ENCODE results near the gene PTGDS. TPM values are rescaled to one million over a fixed set of nuclear protein-coding genes. Genes with fewer than 3 reads are reported as not detected.
A peak's percentile ranks its signal among the peaks of the same experiment; 100 is the strongest.

Gene PTGDS
- total RNA-seq, 1 donor from 2014 or later: not detected

DNA sequence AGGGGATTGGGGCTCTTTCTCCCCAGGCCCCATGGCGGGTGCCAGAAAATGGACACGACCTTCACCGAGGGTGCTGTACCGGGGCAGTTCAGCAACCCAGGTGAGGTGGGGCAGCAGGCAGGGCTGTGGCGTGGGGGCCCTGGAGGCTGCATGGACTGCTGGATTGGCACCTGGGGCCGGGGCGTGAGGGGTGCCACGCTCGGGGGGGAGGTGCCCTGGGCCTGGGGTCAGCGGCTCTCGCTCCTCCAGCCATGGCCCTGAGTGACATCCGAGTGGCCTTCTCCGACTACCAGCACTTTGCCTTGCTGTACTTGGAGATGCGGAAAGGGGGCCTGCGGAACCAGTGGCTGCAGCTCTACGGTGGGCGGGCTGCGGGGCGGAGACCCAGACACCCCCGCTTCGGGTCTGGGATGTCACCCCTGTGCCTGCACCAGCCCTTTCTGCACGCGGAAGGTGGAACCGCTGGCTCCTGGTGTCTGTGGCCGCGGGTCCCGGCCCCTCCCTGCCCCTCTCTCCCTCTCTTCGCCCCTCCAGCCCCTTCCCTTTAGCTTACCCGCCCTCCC is 7.2 kb downstream of the PTGDS start:
- Mint-ChIP-seq H3K9me3 (no peaks in the 10 kb centered on the region), H3K27me3 (ENCODE audit: low read depth) (peaks cover 24% of the 10 kb centered on the region), H3K36me3 (ENCODE audit: low read depth) (no peaks in the 10 kb centered on the region), H3K27ac (no peak overlapping the region), H3K4me3 (ENCODE audit: low read depth) (no peak overlapping the region), H3K4me1 (ENCODE audit: low read depth) (no peaks in the 10 kb centered on the region)
- no peak for DNase-seq (ENCODE audit: low spot score)
- intact Hi-C loops (cut with micrococcal nuclease): no loop called here

DNA sequence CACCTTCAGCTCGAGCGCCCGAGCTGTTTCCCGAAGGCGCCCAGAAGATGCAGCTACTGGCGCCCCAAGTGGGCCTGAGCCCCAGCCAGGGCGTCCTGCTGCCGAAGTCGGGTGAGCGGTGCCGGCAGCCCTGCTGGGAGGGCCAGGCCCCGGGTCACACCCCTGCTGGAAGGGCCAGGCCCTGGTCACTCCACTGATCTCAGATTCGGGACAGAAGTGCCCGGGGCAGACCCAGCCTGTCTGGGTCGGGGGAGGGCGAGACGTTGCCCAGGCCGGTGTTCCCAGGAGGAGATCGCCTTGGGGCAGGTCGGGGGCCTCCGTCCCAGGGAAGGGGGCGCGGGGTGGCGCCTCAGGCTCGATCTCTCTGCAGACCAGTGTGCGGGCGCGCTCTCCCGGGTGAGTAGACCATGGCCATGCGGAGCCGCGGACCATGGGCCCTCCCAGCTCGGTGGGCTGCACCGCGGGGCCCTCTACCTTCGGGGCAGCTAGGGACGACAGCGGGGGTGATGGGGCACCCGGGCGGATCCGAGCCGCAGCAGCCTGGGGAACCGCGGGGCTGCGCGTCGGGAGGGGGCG is 7.8 kb downstream of the PTGDS start:
- H3K36me3 Mint-ChIP-seq (ENCODE audit: low read depth): no peaks in the 10 kb centered on the region
- intact Hi-C loops (cut with micrococcal nuclease): no loop called here
- peaks cover 28% of the 10 kb centered on the region for H3K27me3 Mint-ChIP-seq (ENCODE audit: low read depth)
- DNase-seq (ENCODE audit: low spot score): no peak
- H3K4me1 Mint-ChIP-seq (ENCODE audit: low read depth): no peaks in the 10 kb centered on the region
- no peak overlapping the region for H3K27ac Mint-ChIP-seq
- H3K9me3 Mint-ChIP-seq: no peaks in the 10 kb centered on the region
- H3K4me3 Mint-ChIP-seq (ENCODE audit: low read depth): no peak overlapping the region

DNA sequence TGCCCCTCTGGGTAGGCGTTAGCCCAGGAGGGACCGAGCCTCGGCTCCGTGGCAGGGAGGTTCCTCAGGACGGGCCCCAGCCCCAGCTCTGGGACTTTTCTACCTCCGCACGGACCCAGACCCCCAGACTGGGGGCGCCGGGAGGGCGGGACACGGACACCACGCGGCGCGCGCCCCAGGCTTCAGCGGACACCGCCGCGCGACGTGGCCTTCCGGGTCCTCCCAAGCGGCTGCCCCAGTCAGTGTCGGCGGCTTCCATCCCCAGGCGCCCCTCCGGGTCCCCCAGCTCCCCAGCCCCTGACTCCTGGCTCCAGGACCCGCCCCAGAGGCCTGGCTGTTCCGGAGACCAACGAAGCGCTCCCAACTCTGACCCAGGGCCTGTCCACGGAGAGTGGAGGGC is 8.5 kb downstream of the PTGDS start:
- Mint-ChIP-seq H3K27me3 (ENCODE audit: low read depth) (peaks cover 30% of the 10 kb centered on the region), H3K27ac (no peak overlapping the region), H3K4me3 (ENCODE audit: low read depth) (no peak overlapping the region), H3K36me3 (ENCODE audit: low read depth) (no peaks in the 10 kb centered on the region), H3K4me1 (ENCODE audit: low read depth) (no peaks in the 10 kb centered on the region), H3K9me3 (no peaks in the 10 kb centered on the region)
- intact Hi-C loops (cut with micrococcal nuclease): no loop called here
- no peak for DNase-seq (ENCODE audit: low spot score)

DNA sequence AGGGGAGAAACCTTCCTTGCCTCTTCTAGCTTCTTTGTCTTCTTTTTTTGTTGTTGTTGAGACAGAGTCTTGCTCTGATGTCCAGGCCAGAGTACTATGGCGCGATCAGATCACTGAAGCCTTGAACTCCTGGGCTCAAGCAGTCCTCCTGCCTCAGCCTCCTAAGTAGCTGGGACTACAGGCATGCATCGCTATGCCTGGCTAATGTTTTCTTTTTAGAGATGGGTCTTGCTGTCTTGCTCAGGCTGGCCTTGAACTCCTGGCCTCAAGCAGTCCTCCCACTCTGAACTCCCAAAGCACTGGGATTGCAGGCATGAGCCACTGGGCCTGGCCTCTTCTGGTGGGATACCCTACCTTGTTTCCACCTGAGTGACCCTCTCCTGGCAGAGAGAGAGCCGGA is 11.6 kb downstream of the PTGDS start:
- DNase-seq (ENCODE audit: low spot score): no peak
- peaks cover 8% of the 10 kb centered on the region for H3K4me1 Mint-ChIP-seq (ENCODE audit: low read depth)
- no peaks in the 10 kb centered on the region for H3K9me3 Mint-ChIP-seq
- peaks cover 8% of the 10 kb centered on the region for H3K36me3 Mint-ChIP-seq (ENCODE audit: low read depth)
- intact Hi-C loops (cut with micrococcal nuclease): no loop called here
- no peak overlapping the region for H3K4me3 Mint-ChIP-seq (ENCODE audit: low read depth)
- peaks cover 28% of the 10 kb centered on the region for H3K27me3 Mint-ChIP-seq (ENCODE audit: low read depth)
- no peak overlapping the region for H3K27ac Mint-ChIP-seq

DNA sequence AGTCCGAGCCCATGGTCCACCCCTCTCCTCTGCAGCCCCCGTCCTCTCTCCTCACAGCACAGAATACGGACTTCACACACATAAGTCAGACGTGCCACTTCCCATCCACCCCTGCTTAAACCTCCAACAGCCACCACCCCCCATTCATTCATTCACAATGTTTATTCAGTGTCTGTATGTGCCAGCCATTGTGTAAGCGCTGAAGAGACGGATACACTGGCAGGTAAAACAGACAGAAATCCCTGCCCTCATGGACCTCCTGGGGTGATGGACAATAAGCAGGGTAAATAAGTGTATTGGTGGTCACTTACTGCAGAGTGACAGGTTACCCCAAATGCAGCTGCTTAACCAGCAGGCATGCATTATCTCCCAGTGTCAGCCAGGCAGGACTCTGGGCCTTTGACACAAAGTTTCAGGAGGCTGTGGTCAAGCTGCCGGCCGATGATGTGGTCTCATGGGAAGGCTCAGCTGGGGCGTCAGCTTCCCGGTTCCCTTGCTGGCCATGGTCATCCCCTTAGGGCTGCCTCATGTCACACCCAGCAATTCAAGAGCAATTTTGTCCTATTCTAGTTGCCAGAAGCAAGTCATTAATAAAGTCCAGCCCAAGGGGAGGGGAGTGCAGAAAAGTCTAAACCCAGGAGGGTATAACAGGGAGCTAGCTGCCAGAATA is 13.1 kb downstream of the PTGDS start:
- peaks cover 24% of the 10 kb centered on the region for H3K27me3 Mint-ChIP-seq (ENCODE audit: low read depth)
- peak overlapping the region; percentile 78 for H3K4me3 Mint-ChIP-seq (ENCODE audit: low read depth)
- peaks cover 8% of the 10 kb centered on the region for H3K4me1 Mint-ChIP-seq (ENCODE audit: low read depth)
- intact Hi-C loops (cut with micrococcal nuclease): loop anchor here (5.0 kb wide), 1 partner anchor 37 kb away; the partner anchor contains the start of gene ABCA2
- DNase-seq (ENCODE audit: low spot score): no peak
- H3K9me3 Mint-ChIP-seq: no peaks in the 10 kb centered on the region
- peaks cover 10% of the 10 kb centered on the region for H3K36me3 Mint-ChIP-seq (ENCODE audit: low read depth)
- peak overlapping the region; percentile 67 for H3K27ac Mint-ChIP-seq

DNA sequence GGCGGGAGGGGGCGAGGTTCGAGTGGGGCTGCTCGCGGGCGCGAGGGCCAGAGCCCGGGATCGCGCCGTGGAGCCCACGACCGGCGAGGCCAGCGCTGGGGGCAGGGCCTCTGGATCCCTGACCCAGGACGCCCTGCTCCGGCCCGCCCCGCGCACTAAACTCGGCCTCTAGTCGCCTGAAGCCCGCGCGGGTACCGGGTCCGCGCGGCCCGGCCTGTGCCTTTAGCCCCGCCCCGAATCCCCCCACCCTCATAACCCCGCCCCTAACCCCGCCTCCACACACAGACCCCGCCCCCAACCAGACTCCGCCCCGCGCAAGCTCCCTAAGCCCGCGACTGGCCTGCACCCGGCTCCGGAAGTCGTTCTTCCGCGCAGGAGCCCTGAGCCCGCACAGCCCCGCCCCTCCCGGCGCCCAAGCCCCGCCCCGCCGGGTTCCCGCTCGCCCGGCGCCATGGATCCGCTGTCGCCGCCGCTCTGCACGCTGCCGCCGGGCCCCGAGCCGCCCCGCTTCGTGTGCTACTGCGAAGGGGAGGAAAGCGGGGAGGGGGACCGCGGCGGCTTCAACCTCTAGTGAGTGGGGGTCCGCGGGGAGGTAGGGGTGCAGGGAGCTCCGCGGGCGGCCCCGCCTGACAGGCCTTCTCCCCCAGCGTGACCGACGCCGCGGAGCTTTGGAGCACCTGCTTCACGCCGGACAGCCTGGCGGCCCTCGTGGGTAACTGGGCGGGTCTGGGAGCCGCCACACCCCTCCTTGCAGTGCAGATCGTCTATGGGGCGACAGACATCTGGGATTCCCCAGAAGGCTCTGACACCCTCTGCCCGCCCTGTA is 14.9 kb downstream of the PTGDS start, which contains the start of gene PAXX:
TSS of gene PAXX (plus strand) at position 430 of the 826 bp plus-strand sequence. CDS start at position 452, 22 bp downstream.
- H3K36me3 Mint-ChIP-seq (ENCODE audit: low read depth): peaks cover 10% of the 10 kb centered on the region
- peaks cover 10% of the 10 kb centered on the region for H3K4me1 Mint-ChIP-seq (ENCODE audit: low read depth)
- peaks cover 17% of the 10 kb centered on the region for H3K27me3 Mint-ChIP-seq (ENCODE audit: low read depth)
- peak; percentile 93 for DNase-seq (ENCODE audit: low spot score)
- intact Hi-C loops (cut with micrococcal nuclease): loop anchor here (1.0 to 5.0 kb wide), 3 partner anchors 35 to 201 kb away; partner anchors contain the start of genes ABCA2 and TMEM141
- H3K9me3 Mint-ChIP-seq: no peaks in the 10 kb centered on the region
- peak within 1 kb of the TSS; percentile 77 for H3K27ac Mint-ChIP-seq
- H3K4me3 Mint-ChIP-seq (ENCODE audit: low read depth): peak within 1 kb of the TSS; percentile 83

DNA sequence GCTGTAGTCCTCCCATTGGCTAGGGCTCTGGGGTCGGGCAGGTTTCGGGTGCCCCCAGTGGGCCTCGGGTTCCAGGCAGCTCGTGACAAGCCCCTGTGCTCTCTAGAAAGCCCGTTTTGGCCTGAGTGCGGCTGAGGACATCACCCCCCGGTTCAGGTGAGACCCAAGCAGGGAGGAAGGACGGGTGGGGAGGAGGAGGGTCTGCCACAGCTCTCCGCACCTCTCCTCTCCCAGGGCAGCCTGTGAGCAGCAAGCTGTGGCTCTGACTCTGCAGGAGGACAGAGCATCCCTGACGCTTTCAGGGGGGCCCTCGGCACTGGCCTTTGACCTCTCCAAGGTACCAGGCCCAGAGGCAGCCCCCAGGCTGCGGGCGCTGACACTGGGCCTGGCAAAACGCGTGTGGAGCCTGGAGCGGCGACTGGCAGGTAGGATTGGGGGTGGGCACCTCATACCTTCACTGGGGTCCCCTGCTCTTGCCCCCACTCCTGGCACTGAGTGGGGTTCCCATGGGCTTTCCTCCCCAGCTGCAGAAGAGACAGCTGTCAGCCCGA is 15.6 kb downstream of the PTGDS start:
- Mint-ChIP-seq H3K27ac (peak overlapping the region; percentile 77), H3K27me3 (ENCODE audit: low read depth) (peaks cover 12% of the 10 kb centered on the region), H3K4me3 (ENCODE audit: low read depth) (peak overlapping the region; percentile 83), H3K9me3 (no peaks in the 10 kb centered on the region), H3K36me3 (ENCODE audit: low read depth) (peaks cover 10% of the 10 kb centered on the region), H3K4me1 (ENCODE audit: low read depth) (peaks cover 14% of the 10 kb centered on the region)
- intact Hi-C loops (cut with micrococcal nuclease): loop anchor here (1.0 to 5.0 kb wide), 3 partner anchors 34 to 202 kb away; partner anchors contain the start of genes ABCA2 and TMEM141
- DNase-seq (ENCODE audit: low spot score): no peak

DNA sequence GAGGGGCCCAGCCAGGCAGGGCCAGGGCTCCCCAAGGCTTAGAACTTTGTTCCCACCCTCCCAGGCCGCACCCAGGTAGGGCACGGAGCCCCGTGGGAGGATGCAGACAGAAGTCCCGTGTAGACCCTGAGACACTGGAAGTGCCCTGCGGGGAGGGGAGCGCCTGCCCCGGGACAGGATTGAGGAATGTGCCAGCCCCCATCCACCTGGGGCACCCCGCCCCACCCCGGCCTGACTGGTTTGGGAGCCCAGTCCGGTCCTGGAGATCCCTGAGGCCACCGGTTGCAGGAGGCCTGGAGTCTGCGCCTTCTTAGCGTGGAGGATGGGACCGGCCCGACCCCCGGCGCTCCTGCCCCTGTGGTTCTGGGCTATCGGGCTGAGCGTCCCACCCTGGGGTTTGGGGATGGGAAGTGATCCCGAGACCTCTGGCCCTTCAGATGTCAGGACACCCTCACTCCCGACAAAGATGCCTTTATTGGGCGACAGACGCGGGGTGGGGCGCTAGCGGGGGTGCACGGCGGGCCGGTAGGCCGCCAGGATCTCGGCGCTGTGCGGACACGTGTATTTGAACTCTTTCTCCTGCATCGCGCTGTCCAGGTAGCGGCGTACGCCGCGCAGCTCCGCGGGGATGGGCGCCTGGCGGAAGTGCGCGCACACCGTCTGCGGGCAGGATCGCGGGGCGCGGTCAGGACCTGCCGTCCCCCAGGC is 17.0 kb downstream of the PTGDS start:
- intact Hi-C loops (cut with micrococcal nuclease): loop anchor here (5.0 kb wide), 1 partner anchor 33 kb away; the partner anchor contains the start of gene ABCA2
- Mint-ChIP-seq H3K27ac (no peak overlapping the region), H3K27me3 (ENCODE audit: low read depth) (peaks cover 8% of the 10 kb centered on the region), H3K36me3 (ENCODE audit: low read depth) (peaks cover 10% of the 10 kb centered on the region), H3K4me1 (ENCODE audit: low read depth) (peaks cover 22% of the 10 kb centered on the region), H3K9me3 (no peaks in the 10 kb centered on the region), H3K4me3 (ENCODE audit: low read depth) (peak overlapping the region; percentile 83)
- DNase-seq (ENCODE audit: low spot score): no peak

DNA sequence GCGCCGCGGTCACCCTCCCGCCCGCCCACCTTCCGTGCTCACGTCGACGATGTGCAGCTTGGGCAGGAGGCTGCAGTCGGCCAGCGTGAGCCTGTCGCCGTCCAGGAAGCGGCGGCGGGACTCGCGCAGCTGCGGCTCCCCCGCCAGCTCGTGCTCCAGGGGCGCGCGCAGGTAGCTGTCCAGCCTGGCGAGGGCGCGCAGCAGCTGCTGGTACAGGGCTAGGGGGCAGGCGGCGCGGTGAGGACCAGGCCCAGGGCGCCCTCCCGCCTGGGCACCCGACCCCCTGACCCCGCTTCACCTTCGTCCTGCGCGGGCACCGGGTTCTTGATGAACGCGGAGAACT is 17.6 kb downstream of the PTGDS start:
- no peak for DNase-seq (ENCODE audit: low spot score)
- H3K36me3 Mint-ChIP-seq (ENCODE audit: low read depth): peaks cover 10% of the 10 kb centered on the region
- no peak overlapping the region for H3K4me3 Mint-ChIP-seq (ENCODE audit: low read depth)
- H3K27ac Mint-ChIP-seq: no peak overlapping the region
- intact Hi-C loops (cut with micrococcal nuclease): loop anchor here (5.0 kb wide), 1 partner anchor 32 kb away; the partner anchor contains the start of gene ABCA2
- H3K27me3 Mint-ChIP-seq (ENCODE audit: low read depth): peaks cover 3% of the 10 kb centered on the region
- no peaks in the 10 kb centered on the region for H3K9me3 Mint-ChIP-seq
- H3K4me1 Mint-ChIP-seq (ENCODE audit: low read depth): peaks cover 22% of the 10 kb centered on the region

DNA sequence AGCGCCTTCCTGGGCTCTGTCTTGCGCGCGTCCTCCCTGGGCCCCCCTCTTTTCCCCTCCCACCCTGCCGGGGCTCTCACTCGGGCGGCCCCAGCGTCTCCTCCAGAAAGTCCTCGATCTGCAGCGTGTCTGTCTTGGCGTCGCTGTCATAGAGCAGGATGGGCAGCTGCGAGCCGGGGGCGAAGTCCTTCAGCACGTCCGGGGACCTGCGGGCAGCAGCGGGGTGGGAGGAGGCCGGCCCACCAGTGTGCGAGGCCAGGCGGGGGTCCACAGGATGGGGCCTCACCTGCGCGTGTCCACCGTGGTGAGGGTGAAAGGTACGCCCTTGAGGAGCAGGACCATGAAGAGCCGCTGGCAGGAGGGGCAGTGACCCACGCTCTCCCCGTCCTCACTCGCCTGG is 18.1 kb downstream of the PTGDS start:
- no peak for DNase-seq (ENCODE audit: low spot score)
- intact Hi-C loops (cut with micrococcal nuclease): no loop called here
- no peak overlapping the region for H3K27ac Mint-ChIP-seq
- peaks cover 10% of the 10 kb centered on the region for H3K36me3 Mint-ChIP-seq (ENCODE audit: low read depth)
- H3K4me1 Mint-ChIP-seq (ENCODE audit: low read depth): peaks cover 27% of the 10 kb centered on the region
- no peak overlapping the region for H3K4me3 Mint-ChIP-seq (ENCODE audit: low read depth)
- no peaks in the 10 kb centered on the region for H3K27me3 Mint-ChIP-seq (ENCODE audit: low read depth)
- H3K9me3 Mint-ChIP-seq: no peaks in the 10 kb centered on the region

DNA sequence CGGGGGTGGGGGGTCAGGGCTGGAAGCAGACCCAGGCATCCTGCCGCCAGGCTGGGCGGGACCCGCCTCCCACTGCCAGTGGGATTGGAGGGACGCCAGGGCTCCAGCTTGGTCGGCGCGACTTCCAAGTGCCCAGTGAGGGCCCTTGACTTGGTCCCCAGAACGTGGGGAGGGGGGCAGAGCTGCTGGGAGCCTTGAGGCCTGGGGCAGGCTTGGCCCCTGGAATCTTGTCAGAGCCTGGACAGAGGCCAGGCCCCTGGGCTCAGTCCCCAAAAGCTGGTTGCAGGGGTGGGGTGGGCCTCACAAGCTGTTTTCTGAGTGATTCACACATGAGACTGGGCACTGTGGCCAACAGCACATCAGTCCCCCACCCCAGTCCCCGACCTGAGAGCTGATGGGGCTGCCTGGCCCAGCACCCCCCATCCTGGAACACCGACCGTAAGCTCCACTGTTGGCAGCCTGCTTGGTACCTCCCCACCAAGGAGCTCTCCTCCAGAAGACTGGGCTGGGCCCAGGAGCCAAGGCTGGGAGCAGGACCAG is 18.5 kb downstream of the PTGDS start:
- Mint-ChIP-seq H3K36me3 (ENCODE audit: low read depth) (peaks cover 10% of the 10 kb centered on the region), H3K27ac (no peak overlapping the region), H3K4me3 (ENCODE audit: low read depth) (no peak overlapping the region), H3K27me3 (ENCODE audit: low read depth) (no peaks in the 10 kb centered on the region), H3K4me1 (ENCODE audit: low read depth) (peaks cover 31% of the 10 kb centered on the region), H3K9me3 (no peaks in the 10 kb centered on the region)
- DNase-seq (ENCODE audit: low spot score): no peak
- intact Hi-C loops (cut with micrococcal nuclease): no loop called here

Data from activated T-helper 2 cell treated with anti-CD3 and anti-CD28 coated beads, Interferon-gamma antibody, Interleukin-2, Interleukin-4, amounts not matched to agents 10 μg/mL and 5 μg/mL and 100 μg/mL, durations not matched to agents 14 hours and 24 hours and 36 hours (primary cell).